ENCODE results near the gene ATG16L2.
"Not testable (repeated sequence)": the region's sequence is repeated elsewhere in the genome, so short reads cannot be mapped to it uniquely, and the experiment has no call there.

The ATG16L2 gene

GRCh38 chr11:72806378-72806777 is 7.8 kb upstream of the ATG16L2 start:
- not testable (repeated sequence) for DNase-seq (ENCODE audit: low spot score)

GRCh38 chr11:72807021-72807693 is 7.1 kb upstream of the ATG16L2 start:
- DNase-seq (ENCODE audit: low spot score), result no peak

DNA sequence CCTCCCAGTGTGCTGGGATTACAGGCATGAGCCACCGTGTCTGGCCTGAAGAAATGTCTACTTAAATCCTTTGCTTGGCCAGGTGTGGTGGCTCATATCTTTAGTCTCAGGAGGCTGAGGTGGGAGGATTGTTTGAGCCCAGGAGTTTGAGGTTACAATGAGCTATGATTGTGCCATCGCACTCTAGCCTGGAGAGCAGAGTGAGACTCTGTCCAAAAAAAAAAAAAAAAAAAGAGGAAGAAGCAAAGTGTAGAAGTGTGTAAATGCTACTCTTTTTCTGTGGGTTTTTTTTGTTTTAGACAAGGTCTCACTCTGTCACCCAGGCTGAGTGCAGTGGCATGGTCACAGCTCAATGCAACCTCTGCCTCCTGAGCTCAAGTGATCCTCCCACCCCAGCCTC is 6.4 kb upstream of the ATG16L2 start:
- DNase-seq (ENCODE audit: low spot score), result no peak

- DNase-seq (ENCODE audit: low spot score), result no peak
Measured at GRCh38 chr11:72808331-72808798, 5.8 kb upstream of the ATG16L2 start.

DNA sequence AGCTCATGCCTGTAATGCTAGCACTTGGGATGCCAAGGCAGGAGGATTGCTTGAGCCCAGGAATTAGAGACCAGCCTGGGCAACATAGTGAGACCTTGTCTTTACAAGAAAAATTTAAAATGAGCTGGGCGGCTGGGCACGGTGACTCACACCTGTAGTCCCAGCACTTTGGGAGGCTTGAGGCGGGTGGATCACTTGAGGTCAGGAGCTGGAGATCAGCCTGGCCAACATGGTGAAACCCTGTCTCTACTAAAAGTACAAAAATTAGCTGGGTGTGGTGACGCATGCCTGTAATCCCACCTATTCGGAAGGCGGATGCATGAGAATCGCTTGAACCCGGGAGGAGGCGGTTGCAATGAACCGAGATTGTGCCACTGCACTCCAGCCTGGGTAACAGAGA is 2.5 kb upstream of the ATG16L2 start:
- not testable (repeated sequence) for DNase-seq (ENCODE audit: low spot score)

- no peak for DNase-seq (ENCODE audit: low spot score)
Measured at GRCh38 chr11:72812604-72812966, 1.6 kb upstream of the ATG16L2 start.

DNA sequence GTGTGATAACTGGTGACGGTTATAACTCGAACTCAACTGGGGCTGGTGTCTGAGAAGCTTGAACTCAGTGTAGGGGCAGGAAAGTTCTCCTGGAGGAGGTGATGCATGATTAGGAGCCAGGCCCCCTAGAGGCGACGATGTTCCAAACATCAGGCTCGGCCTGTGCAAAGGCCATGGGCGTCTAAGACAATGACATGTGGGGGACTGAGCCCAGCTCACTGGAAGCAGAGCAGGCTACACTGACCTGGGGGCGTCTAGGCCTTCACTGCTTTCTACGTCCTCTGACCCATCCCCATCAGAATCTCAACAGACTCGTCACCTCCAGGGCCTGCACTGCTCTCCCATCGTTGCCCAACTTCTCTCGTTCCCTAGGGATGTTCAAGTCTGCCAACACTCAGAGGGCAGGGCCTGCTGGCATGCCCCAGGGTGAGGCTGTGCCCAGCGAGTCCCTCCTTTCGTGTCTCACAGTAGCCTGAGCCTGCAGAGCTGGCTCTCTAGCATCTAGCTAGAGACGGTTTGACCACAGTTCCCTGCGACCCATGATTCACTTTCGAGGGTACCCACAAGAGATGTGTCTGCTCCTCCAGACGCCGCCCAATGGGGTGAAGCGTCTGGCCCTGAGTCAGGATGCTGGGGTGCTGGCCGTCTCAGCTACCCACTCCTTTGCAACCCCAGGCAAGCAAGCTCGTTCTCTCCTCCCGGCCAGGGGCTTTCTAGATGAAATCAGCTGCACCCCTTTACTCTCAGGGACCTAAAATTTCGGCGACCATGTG is 1.1 kb upstream of the ATG16L2 start:
- DNase-seq (ENCODE audit: low spot score), result peak; percentile 81

- DNase-seq (ENCODE audit: low spot score), result no peak
Measured at GRCh38 chr11:72813740-72814285, 398 bp upstream of the ATG16L2 start.

DNA sequence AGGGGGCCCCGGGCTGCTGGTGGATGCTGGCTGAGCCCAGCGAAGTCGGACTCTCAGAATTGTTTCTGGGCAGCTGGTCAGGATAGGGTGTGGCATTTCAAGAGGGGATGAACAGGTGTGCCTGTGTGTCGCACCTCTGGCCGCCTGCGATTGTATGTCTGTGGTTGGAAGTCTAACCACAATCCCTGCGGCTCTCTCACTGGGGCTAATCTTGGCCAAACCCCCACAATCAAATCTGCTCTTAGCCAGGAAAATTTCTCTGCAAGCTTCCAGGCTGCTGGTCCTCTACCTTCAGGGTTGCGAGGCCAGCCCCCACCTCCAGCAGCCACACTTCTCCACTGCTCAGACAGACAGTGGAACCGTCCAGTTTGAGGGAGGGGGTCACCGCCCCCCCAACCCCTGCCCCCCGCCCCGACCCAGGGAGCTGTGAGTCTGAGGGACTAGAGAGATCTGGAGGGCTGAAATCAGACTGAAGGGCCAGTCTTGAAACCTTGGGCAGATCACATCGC is 953 bp downstream of the ATG16L2 start:
- DNase-seq (ENCODE audit: low spot score), result no peak

DNA sequence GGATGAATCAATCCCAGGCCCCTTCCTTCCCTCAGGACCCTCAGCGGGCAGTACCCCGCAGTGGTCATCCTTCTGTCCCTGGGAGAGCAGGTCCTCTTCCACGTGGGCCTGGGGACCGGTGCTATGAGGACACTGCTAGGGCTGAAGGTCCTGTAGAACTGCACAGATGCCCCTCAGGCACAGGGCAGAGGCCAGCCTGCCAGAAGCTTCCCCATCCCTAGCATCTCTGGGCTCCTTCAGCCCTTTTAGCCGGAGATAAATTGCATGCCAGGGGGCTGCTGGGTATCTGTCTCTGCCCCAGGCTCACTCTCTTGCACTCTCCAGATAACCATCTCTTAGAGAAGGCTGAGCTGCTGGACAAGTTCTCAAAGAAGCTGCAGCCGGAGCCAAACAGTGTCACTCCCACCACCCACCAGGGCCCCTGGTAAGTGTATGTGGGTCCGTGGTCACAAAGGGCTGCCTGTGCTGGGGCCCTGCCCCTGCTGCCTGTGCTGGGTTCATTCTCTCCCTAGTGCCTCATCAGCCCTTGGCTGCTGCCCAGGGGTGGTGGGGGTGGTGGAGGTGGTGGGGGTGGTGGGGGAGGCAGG is 2.3 kb downstream of the ATG16L2 start:
- DNase-seq (ENCODE audit: low spot score), result no peak

GRCh38 chr11:72817966-72818365 is 3.8 kb downstream of the ATG16L2 start:
- no peak for DNase-seq (ENCODE audit: low spot score)

DNA sequence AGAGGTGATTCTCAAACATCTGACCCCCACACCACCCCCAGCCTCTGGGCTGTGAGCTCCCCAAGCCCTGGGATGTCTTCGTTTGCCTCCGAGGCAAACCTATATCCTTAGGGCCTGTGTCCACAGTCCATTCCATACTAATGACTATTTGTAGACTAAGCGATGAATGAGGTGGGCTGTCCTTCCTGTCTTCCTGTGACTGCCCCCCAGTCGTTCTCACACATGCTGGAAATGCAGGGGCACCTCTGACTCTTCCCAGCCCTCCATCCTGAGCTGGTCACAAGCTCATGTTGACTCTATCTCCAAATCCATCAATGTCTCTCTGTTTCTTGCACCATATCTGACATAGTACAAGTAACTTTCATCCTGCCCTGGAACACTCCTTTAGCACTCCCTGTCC is 4.8 kb downstream of the ATG16L2 start:
- no peak for DNase-seq (ENCODE audit: low spot score)

DNA sequence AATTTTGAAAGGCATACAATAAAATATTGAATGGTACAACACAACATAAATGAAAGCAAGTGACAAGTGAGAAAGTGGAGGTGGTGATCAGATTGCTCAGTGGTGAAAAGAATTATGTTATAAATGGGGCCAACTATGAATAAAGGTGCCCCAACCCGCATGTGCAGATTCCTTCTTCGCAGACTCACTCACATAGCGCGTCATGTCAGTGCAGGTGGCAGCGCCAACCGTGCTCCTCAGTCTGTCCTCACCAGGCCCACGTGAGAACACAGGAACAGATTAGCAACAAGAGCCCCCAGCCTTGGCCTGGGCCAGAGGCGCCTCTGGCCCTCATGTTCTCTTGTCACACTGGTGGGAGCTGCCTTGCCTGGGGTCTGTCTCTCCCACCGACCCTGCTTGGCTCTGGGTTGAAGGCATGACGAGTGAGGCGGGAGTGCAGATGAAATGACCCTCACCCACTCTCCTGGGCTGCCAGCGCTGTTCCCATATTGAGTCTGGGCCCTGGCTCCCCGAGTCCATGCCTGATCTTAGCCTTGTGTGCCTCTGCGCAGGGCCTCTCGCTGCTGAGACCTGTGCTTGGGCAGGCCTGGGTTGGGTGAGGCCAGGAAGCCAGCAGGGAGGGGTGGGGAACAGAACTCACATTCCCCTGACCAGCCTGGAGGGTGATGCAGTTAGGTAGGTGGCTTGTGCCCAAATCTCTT is 6.4 kb downstream of the ATG16L2 start:
- DNase-seq (ENCODE audit: low spot score), result no peak

DNA sequence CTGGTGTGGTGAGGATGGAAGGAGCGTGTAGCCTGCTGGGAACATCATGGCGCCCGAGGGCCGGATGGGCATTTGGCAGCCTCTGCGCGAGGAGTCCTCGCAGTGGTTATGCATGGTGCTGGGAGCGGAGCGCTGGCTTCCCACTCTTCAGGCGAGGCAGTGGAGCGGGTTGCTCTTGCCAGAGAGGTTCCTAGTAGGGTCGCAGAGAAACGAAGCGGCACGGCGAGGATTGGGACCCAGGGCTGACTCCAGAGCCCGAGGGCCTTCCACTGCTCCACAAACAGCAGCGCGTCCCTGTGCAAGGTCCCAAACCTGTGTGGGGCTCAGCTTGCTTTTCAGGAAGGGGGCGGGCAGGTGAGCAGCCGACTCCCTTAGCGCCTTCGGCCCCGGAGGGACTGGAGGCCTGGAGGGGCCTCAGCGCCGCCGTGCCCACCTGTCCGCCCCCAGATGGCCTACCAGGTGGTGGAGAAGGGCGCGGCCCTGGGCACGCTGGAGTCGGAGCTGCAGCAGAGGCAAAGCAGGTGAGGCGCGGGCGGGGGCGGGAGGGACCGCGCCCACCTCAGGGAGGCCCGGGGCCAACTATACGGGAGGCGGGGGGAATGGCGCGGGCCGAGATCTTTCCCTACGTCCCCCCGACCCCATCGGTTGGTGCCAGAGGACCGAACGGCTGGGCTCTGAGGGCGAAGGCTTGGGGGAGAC is 7.2 kb downstream of the ATG16L2 start:
- no peak for DNase-seq (ENCODE audit: low spot score)

DNA sequence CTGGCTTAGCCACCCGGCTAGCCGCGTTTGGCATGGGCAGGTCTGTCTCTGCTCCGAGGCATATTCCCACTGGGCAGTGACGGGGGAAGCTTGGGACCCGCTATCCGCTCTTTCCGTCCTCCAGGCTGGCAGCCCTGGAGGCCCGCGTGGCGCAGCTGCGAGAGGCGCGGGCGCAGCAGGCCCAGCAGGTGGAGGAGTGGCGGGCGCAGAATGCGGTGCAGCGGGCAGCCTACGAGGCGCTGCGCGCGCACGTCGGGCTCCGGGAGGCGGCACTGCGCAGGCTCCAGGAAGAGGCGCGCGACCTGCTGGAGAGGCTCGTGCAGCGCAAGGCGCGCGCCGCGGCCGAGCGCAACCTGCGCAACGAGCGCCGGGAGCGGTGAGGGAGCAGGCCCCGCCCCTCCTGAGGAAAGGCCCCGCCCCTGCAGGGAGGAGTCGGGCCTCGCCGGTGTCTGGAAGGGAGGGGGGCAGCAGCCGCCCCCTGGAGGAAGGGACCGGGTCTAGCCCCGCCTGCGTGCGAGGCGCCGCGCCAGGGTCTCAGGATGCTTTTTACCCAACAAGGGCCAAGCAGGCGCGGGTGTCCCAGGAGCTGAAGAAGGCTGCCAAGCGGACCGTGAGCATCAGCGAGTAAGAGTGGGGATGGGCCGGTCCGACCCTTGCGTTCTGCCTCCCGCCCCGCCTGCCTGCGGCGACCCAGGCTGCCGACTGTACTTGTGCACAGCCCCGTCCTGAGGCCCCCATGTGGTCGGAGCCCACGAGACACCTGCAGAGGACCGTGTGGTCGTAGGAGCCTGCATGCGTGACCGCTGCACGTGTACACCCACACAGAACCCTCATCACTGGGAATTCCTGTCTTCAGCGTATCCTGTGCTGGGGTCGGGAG is 7.9 kb downstream of the ATG16L2 start:
- DNase-seq (ENCODE audit: low spot score), result peak; percentile 94

DNA sequence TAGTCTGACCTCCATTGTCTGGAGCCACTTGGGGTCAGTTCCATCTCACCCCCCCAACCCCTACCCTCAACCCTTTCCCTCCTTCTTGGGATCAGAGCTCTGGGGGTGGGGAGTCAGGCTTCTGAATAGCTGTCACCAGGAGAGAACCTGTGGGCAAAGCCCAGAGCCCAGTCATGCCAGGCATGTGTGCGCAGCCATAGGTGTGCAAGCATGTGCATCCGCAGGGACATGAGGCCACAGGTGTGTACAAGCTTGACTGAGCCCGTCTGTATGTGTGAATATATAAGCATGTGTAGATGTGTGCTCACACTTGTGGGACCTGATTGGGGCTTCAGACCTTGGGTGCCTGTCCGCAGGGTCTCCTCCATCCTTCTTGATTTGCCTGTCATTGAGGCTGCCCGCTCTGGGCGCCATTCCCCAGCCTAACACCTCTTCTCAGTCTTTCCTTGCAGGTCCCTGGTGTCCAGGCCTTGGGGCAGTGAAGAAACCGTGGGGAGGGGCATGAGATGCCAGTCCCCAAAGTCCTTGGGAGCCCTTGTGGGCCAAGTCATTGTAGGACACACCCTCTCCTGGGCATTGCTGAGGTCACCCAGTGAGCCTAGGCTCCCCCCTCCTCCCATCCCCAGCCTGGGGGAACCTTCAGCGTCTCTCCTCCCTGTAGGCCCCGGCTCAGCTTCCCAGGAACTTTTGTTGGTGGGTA is 9.0 kb downstream of the ATG16L2 start:
- no peak for DNase-seq (ENCODE audit: low spot score)

GRCh38 chr11:72824020-72824419 is 9.8 kb downstream of the ATG16L2 start:
- DNase-seq (ENCODE audit: low spot score), result no peak

- no peak for DNase-seq (ENCODE audit: low spot score)
Measured at GRCh38 chr11:72824811-72825505, 10.7 kb downstream of the ATG16L2 start.

GRCh38 chr11:72825661-72826060 is 11.4 kb downstream of the ATG16L2 start:
- no peak for DNase-seq (ENCODE audit: low spot score)
